ENCODE results near the gene RNU1-2.
"Not testable (repeated sequence)": the region's sequence is repeated elsewhere in the genome, so short reads cannot be mapped to it uniquely, and the experiment has no call there.

The RNU1-2 gene

GRCh38 chr1:16927256-16927655 is 31.5 kb downstream of the RNU1-2 start:
- no peak for DNase-seq

GRCh38 chr1:16927711-16928485 is 32.1 kb downstream of the RNU1-2 start:
- DNase-seq, result no peak

- not testable (repeated sequence) for DNase-seq
These were observed 33.6 kb downstream of the RNU1-2 start for GRCh38 chr1:16929146-16930041.

GRCh38 chr1:16931206-16931934 is 35.6 kb downstream of the RNU1-2 start:
- DNase-seq, result not testable (repeated sequence)

GRCh38 chr1:16933945-16934344 is 38.2 kb downstream of the RNU1-2 start:
- DNase-seq, result not testable (repeated sequence)

DNA sequence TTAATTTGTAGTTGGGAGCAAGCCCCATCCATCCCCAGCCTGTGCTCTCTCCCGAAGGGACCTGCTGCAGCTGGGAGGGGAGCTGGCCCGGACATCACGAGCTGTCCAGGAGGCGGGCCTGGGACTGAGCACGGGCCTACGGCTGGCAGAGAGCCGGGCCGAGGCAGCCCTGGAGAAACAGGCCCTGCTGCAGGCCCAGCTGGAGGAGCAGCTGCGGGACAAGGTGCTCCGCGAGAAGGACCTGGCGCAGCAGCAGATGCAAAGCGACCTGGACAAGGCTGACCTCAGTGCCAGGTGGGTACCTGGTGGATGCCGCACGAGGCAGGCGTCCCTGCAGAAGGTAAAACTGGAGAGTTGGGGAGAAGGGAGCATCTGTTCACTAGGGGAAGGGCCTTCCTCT is 40.8 kb downstream of the RNU1-2 start:
- not testable (repeated sequence) for DNase-seq

DNA sequence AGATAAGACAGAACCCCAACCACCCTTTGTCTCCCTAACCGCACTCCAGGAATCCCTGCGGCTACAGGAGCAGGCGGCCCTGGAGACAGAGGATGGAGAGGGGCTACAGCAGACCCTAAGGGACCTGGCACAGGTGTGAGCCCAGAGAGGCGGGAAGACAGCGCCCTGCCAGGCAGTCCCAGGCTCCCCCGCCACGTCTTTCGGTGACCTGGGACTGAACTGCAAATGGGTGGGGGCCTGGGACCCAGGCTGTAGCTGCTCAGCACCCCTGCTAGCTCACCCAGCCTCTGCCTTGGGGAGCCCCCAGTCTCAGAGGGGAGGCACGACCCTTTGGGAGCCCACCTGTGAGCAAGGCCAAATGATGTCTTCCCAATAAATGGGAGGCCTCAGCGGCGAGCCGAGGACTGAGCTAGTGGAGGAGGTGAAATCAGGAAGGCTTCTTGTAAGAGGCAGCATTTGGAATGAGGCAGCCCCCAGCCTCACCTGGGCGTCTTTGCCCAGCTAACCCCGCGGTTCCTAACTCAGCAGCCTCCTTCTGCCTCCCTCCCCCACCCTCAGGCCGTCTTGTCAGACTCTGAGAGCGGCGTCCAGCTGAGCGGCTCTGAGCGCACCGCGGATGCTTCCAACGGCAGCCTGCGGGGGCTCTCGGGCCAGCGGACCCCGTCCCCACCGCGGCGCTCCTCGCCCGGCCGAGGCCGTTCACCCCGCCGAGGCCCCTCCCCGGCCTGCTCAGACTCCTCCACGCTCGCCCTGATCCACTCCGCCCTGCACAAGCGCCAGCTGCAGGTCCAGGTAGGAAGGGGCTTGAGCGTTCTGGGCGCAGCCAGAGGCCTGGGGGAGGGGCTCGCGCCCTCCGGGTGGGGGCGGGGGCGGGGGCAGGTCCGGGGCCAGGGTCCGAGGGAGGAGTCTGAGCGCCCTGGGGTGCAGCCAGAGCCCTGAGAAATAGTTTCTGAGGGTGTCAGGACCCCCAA is 42.9 kb downstream of the RNU1-2 start:
- no peak for DNase-seq

- DNase-seq, result not testable (repeated sequence)
These were observed 43.8 kb downstream of the RNU1-2 start for GRCh38 chr1:16939386-16940180.

DNA sequence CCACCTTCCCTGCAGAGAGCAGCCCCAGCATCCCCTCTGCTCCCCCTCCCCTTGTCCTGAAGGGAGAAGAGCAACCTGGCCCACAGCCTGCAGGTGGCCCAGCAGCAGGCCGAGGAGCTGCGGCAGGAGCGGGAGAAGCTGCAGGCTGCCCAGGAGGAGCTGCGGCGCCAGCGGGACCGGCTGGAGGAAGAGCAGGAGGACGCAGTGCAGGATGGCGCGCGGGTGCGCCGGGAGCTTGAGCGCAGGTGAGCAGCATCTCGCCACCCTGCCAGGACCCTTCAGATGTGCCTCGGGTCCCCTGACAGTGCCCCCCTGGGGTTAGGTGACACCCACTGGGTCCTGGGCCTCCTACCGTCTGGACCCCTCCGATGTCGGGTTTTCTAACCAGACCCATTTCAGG is 48.3 kb downstream of the RNU1-2 start:
- DNase-seq, result no peak

- not testable (repeated sequence) for DNase-seq
These were observed 49.7 kb downstream of the RNU1-2 start for GRCh38 chr1:16945512-16945911.
